Medulla oblongata (tissue), 1 donor: ENCODE results near the gene ZNF683.

ENCODE experiments used
- DNase-seq: peaks from one replicate; pipeline ENCODE4 v3.0.0-alpha.2; 2015; ENCODE audit errors: extremely low spot score

The ZNF683 gene

DNA sequence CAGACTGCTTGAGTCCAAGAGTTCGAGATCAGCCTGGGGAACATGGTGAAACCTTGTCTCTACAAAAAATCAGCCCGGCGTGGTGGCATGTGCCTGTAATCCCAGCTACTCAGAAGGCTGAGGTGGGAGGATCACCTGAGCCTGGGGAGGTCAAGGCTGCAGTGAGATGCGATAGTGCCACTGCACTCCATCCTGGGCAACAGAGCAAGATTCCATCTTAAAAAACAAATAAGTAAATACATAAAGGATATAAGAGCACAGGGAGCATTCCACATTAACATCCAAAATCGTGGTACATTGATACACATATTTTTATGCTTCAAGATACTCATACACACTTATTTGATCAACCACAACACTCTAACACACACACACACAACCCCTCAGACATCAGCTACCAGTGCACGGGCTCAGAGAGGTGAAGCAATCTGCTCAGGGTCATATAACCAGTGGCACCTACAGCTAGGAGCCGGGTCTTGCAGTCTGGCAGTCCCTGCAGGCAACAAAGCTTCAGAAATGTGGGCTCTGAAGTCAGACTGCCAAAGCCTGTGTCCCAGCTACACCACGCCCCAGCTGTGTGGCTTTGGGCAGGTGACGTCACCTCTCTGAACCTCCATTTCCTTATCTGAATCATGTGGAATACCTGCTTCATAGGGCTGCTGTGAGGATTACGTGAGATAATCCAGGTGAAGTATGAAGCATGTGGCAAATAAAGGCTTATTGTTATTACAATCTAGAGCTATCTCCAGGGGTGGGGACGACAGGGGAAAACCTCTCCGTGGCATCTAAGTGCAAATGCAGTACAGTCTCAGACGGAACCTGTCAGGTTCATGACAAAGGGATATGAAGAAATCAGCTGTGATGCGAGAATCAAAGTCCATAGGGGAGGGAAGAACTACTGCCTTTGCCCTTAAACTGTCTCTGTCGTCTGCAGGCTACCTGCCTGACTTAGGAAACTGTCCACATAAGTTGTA, 13.9 kb downstream of the ZNF683 start:
- DNase-seq, result no peak

DNA sequence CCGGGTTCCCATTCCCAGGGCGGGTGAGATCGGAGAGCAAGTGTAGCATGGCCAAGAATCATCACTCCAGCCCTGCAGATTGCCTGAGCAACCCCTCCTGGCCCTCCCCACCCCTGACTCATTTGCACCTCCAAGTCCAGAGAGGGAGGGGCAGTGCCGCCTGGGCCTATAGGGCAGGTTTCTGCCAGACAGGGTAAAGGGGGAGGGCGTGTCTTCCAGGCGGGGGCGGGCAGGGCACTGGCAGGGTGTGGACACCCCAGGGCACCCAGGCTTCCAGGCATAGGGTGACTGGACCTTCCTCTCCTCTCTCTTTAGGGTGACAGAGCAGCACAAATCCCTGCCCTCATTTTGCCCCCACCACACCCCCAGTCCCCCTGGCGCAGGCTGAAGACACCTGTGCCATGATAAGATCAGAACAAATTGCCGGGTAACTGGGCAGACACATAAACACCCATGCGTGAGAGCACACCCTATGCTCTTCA, 15.4 kb downstream of the ZNF683 start:
- no peak for DNase-seq

DNA sequence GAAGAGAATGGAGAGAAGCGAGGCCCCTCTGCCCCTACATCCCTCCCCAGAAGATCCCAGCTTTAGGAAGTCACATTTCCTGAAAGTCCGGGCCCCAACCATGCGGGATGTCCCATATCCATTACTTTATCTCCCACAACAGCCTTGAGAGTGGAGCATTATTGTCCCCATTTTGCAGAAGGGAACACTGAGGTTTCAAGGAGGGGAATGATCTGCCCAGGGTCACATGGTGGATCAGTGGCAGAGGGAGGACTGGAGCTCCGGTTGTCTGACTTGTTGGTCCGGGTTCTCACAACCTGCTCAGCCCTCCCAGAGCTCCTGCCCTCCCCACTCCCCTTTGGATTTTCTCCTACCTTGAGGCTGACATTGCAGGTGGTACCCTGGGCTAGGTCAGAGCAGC, 16.4 kb downstream of the ZNF683 start:
- no peak for DNase-seq

DNA sequence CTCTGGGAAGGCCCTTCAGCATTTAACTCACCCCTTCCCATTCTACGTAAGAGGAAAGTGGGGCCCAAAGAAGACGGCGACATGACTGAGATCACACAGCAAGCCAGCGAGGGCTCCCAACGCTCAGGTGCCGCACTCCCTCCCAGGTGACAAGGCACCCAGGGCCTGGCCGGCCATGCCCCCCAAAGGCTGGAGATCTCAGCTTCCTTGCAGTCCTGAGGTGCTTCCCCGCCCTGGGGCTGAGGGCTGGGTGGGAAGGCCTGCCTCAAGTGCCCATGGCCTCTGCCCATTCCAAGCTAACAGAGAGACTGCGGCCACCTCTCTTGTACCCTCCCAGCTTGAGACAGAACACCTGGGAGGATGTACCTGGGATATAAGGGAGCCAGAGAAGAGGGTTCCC, 17.6 kb downstream of the ZNF683 start:
- no peak for DNase-seq

DNA sequence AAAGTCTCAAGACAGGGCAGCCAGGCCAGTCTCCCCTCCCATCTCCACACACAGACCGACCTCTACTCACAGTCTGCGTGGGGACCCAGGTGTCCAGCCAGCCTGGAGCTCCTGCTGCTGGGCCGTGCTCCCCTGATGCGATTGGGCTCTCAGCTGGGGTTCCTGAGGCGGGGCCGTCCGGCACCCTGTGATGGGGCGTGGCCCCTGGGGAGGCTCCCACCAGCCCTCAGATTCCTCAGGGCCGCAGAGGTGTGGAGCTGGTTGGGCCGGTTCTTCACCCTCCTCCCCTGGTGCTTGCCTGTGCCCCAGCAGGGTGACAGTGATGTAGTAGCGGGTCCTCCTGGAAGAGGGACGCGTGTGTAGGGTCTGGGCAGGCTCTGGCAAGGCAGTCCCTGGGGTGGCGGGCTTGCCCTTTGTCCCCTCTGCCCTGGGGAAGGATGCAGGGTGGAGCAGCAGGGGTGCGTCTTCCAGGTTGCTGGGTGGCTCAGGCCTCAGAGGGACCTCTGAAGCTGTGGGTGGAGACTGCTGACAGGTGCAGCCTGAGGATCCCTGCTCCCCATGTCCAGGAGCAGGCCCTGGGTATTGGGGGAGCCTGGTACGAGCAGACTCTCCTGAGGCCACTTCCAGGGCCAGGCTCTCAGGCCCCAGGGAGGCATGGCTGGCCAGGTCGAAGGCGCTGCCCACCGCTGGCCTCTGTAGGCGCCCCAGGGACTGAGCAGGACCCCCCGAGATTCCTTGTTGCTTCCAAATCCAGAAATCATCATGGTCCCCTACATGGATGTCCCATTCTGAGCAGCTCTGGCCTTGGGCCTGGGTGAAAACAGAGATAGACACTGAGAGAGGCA, 18.4 kb downstream of the ZNF683 start, which contains the start of gene CRYBG2:
TSS of gene CRYBG2 (minus strand) at position 155 of the 845 bp plus-strand sequence. CDS start 7,473 bp downstream, outside the sequence.
- no peak for DNase-seq

DNA sequence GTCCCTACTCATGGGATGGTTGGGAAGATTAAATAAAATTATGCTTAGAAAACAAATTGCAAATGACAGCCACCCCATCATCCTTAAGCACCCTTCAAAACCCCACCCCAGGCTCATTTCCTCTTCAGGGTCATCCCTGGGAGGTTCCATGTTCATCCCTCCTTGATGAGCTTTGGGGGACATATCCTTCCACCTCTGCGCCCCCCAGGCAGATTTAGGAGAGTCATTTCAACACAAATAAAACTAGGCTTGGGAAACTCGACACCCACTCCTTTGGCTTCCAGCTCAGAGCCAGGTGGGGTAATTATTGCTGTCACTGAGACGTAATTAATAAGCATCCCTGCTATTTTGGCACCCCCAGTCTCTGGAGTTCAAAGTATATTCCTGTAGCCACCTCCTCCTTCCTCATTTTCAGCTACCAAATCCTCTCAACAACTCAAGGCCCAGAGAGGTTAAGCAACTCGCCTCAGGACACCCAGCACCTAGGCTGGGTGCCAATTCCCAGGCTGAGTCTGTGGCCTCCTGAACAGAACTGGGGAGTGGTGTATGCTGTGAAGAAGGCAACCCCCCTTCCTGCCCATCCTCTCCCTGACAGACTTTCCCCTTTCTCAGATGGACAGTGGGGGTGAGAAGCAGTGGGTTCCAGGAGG, 19.2 kb downstream of the ZNF683 start:
- no peak for DNase-seq

DNA sequence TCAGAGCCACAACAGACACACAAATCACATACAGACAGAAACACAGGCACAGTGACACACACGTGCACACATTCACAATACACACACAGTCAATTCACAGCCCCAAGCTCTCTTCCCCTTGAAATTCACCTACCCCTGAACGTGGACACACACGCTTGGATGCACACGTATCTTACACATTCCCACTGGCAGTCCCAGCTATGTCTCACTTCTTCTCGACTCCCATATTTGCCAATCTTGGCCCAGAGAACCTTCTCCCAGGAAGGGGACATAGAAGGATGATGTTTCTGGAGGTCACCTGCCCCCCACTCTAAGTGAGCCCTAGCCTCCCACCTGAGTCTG, 20.2 kb downstream of the ZNF683 start:
- no peak for DNase-seq

DNA sequence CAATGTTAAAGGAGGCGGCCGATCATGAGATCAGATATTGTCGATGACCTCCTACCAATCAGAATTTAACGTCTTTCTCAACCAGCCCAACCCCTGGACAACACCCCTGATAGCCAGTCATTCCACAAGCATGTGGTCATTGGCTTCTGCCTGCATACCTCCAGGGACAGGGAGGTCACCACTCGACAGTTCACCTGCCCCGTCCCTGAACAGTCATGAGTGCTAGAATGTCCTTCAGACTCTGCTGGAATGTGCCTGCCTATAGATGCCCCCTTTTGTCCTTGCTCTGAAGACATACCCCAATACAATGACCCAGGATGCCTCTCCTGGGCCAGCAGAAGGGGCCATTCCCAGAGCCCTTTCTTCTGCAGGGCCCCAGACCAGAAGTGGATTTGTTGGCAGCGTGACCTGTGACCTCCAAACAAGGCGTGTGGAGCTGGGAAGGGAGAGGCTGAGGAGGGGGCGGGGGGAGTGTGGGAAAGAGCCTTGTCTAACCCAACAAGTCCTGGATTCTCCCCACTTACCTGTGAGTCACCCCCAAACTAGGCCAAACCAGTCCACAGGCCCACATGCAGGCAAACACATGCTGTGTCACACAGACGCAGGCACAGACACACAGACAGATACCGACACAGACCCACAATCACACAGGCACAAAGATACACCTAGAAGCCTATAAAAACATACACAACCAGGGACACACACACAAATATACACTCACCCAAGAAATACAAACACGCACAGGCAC, 20.8 kb downstream of the ZNF683 start:
- DNase-seq, result no peak

DNA sequence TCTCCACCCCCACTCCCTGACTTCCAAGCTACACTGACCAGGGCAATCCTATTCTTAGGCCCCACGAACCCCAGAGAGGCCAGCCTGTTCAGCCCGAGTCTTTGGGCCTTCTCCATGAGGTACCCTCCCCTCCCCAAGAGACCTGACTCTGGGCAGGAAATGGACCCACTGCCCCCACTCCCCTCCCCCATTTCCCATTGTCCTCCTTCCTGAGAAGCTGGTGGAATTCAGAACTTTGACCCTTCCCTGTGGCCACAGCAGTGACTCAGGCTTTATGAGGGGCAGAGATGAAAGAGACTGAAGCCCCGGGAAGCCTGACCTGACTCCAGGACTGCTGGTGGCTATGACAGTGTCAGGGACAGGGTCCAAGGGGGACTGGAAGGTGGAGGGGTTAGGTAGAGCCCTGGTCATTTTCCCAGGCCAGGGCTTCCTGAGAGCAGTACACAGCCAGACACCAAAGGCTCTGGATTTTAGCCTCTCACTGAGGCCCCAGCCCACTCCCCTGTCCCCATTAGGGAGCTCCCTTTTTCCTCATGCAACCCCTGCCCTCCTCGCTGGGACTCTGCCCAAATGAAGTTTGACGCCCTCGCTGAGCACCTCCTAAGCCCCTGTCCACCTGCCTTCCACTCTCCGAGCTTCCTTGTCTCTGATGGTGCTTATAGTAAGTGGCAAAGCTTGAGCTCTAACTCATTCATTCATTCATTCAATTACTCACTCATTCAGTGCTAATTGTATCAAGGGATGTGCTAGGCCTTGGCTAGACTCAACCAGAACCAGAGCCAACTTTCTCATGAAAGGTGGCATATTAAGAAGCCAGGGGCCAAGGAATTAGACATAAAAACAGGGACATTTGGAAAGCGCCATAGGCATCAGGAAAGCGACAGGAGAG, 21.6 kb downstream of the ZNF683 start:
- DNase-seq, result no peak

DNA sequence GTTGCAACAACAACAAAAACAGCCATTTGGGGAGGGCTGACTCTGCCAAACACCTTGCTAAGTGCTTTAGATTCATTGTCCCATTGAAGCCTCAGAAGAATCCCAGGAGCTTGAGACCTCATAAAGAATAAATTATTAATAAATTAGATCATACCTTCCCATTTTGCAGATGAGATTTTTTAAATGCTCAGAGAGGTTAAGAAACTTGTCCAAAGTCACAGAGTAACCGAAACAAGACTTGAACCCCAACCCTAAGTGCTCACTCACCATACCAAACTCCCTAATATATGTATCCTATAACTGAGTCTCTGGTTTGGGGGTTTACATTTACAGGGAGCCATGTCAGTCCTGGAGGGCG, 22.2 kb downstream of the ZNF683 start:
- DNase-seq, result no peak

DNA sequence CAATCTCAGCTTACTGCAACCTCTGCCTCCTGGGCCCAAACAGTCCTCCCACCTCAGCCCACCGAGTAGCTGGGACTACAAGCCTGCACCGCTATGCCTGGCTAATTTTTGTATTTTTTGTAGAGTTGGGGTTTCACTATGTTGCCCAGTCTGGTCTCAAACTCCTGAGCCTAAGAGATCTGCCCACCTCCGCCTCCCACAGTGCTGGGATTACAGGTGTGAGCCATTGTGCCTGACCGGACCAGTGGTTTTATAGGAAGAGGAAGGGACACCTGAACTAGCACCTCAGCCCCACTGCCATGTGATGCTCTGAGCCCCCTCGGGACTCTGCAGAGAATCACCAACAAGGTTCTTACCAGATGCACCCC, 22.7 kb downstream of the ZNF683 start:
- DNase-seq, result no peak

DNA sequence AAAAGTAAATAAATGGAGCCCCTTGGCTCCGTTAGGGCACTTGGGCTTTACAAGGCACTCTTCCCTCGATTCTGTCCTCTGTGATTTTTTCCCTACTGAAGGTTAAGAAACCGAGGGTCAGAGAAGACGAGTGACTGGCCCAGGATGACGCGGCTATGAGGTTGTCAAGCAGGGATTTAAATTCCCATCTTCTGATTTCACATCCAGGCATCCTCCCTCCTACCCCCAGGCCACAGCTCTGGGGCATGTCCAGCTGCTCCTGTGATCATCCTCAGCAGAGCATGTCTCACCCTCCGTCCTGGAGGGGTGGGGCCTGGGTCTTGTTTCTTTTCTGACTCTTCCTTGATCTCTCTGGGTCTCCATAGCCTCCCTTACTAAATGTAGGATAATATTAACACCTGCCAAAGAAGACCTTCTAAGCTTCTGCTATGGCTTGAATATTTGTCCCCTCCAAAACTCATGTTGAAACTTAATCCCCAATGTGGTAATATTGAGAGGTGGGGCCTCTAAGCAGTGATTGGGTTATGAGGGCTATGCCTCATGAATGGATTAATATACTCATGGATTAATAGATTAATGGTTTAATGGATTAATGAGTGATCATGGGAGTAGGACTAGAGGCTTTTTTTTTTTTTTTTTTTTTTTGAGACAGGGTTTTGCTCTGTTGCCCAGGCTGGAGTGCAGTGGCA, 23.2 kb downstream of the ZNF683 start:
- no peak for DNase-seq

DNA sequence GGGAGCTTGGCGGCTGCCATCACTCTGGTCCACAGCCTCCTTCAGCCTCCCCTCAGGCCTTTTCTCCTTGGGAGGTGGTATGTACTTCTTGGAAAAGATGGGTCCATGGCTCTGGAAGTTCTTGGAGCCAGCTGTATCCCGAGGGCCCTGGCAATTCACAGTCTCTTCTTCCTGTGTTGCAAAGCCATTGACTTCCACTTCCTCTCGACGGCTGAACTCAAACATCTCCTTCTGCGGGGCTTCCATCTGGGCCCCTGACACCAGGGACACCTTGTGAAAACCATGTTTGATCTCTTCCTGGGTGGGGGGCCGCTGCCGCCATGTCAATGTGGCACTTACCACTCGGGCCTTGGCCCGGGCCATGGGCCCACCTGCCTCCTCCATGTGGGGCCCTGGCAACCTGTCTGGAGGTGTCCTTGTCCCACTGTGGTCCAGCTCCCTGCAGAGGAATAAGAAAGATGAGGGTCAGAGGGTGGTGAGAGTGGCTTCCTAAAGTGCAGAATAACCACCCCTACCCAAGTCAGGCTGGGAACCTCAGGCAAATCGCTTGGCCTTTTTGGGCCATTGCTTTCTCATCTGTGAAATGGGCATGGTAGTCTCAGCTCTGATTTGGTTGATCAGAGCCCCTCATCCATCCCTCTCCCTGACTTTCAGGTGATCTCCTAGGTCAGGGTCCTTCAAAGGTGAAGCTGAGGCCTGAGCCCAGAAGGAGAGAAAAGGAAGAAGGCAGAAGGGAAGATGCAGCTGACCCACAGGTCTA, 26.1 kb downstream of the ZNF683 start:
- DNase-seq, result no peak

DNA sequence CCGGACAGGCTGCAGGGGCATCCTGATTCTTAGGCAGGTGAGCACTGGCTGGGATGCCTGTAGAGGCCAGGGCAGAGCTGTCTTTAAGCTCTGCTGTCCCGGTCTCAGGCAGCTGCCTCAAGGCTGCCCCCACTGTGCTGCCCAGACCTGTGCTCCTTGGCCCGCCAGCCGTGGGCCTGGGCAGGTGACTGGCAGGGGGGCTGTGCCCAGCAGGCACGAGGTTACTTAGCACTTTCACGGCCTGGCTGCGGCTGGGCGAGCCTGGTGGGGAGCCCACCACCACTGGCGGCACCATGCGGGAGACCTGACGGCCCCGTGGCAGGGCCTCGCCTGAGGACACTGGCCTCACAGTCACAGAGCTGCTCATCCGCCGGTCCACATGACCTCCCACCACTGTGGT, 26.8 kb downstream of the ZNF683 start:
- DNase-seq, result no peak

DNA sequence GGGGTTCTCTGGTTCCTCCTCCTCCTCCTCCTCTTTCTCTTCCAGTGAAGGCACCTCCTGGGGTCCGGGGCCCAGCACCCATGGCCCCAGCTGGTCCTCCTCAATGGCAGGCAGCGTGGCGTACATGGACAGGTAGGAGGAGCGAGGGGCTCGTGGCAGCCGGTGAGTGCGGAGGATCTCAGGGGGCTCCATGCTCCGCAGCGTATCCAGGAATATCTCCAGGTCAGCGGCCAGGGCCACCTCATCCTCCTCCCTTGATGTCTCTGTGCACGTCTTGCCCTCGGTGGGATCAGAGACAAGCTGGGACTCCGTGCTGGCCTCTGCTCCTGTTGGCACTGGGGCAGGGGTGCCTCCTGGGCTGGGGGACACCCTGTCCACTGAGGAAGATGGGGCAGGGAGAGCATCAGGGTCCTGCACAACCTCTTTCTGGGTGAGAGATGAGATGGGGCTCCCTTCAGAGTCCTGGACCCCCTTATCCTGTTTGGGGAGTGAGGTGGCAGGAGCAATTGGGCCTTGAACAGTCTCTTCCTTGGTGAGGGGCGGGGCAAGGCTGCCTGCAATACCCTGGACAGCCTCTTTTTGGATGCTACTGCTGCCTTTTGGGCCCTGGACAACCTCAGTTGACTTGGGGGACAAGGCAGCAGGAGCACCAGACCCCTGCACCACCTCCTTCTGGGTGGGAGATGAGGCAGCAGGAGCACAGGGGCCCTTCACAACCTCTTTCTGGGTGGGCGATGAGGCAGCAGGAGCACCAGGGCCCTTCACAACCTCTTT, 28.2 kb downstream of the ZNF683 start:
- no peak for DNase-seq

DNA sequence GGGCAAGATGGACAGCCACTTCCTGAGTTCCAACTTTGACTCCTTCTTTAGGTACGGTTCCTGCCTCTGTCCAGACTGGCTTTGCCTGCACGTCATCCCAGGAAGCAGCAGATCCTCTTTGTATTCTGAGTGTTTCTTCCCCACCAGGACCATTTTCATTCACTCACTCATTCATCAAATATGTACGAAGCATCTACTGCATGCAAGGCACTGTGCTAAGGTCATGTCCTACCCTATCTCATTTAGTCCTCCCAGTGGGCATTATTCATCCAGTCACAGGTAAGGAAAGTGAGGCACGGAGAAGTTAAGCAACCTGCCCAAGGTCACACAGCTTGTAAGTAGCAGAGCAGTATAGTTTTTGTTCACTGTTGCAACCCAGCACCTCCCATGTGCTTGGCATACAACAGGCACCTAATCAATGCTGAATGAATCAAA, 32.5 kb downstream of the ZNF683 start:
- no peak for DNase-seq

DNA sequence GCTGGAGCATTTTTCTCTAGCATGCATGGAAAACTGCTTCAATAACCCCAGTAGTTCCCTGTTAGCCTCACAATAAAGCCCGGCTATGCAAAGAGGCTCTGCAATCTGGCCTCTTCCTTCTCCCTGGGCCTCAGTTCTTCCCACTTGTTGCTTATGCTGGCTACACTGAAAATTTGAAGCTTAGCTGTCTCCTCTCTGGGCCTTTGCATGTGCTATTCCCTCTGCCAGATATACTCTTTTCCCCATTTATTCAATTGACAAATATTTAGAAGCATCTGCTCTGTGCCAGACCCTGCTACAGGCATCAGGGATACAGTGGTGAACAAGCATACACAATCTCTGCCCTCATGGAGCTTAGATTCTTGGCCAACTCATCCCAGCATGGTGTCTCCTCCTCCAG, 33.9 kb downstream of the ZNF683 start:
- DNase-seq, result no peak

DNA sequence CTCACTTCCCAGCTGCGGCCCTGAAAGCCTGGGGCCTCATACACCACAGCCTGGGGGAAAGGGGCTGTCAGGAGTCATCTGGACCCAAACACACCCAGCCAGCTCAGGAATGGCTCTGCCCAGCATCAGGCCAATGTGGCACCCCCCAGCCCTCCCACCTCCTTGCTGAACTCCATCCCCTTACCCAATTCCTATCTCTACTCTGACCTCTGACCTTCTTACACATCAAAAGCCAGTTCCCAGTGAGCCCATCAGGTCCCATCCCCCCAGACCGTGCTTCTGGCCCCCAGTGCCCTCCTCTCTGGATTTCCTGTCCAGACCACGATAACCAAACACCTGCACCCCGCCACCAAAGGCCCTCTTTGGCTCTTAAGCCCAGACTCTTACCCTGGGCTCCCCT, 34.9 kb downstream of the ZNF683 start:
- DNase-seq, result no peak
